HG02884 (cell line): ENCODE data around the gene A1BG.

Experiments
- ATAC-seq: cut with Tn5 transposase; IDR thresholded peaks from one replicate; pipeline ENCODE4 v1.9.1; 2021; ENCODE audit warnings: mild to moderate bottlenecking, moderate library complexity; ENCODE audit not compliant: unreplicated experiment

A1BG gene

GRCh38 chr19:58305065-58305931 lies 48.0 kb downstream of the A1BG start, which contains the start of gene ERVK3-1:
Gene ERVK3-1 (plus strand): TSS chr19:58305377. CDS start chr19:58312169, 6,792 bp downstream.
- ATAC-seq, result peak; percentile 95

DNA sequence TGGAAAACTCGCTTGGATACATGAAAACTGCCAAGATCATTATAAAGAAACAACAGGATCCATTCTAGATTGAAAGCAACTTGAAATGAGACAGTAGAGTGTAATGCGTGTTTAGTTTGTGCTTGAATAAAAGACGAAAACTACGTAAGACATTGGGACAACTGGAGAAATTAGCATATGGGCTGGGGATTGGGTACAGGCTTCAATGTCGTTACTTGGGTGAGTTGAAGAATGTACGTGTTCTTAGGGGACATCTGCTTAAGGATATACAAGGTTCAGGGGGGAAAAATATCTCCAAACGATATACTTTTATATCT lies 48.6 kb downstream of the A1BG start:
- ATAC-seq, result peak; percentile 20

DNA sequence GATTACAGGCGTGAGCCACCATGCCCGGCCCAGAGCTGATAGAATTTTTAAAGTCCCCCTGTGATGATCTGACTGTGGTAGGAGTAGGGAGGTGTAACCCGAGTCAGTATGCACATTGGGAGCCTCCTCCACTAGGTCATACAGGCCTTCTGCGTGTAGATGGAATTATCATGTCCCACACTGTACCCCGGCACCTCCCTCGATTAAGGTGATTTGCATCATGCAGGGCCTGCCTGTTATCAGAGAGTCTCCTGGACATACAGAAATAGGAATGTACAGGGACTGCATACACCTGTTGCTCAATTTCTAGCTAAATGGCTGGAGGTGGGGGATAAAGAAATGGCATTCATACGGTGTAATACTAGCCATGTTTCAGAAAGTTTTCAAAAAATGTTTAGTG lies 49.0 kb downstream of the A1BG start:
- ATAC-seq, result no peak

DNA sequence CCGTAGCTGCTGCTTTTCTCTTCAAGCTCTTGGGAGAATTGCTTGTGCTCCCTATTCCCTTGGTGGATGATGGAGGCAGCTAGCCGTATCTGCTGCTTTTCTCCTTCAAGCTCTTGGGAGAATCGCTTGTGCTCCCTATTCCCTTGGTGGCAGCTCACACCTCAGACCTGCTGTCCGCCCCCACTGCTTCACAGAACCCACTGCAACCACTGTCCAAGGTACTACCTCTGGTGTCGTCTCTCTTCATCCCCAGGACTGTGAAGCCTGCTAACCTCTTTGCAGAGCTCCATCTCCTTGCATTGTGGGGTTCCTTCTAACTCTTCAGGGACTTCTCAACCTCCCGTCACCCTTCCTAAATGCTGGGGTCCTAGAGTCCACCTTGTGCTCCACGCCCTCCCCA lies 52.7 kb downstream of the A1BG start:
- ATAC-seq, result no peak

GRCh38 chr19:58296104-58296503 lies 57.2 kb downstream of the A1BG start:
- no peak for ATAC-seq
